WTC11 (cell line): ENCODE results near the gene EID2. TPM values are rescaled to one million over a fixed set of nuclear protein-coding genes. Genes with fewer than 3 reads are reported as not detected.
A peak's percentile ranks its signal among the peaks of the same experiment; 100 is the strongest.

Source experiments
- ATAC-seq: fragments of 200-7000 bp; cut with Tn5 transposase; 2 replicates; pipeline ENCODE4 v1.10.0; 2021; ENCODE audit warnings: mild to moderate bottlenecking, moderate library complexity
- CTCF ChIA-PET: fragments of 300-600 bp; sonication (Branson Sonifier 250); formaldehyde crosslinking; loops from one replicate; lab custom pipeline; 2021; ENCODE audit warnings: antibody characterized with exemption; lab: Charles Lee
- POLR2A ChIA-PET: fragments of 350-600 bp; sonication (Branson Sonifier 250); formaldehyde crosslinking; loops from one replicate; lab custom pipeline; 2021; ENCODE audit warnings: antibody characterized with exemption; lab: Charles Lee
- DNase-seq: peaks from one replicate; pipeline ENCODE4 v3.0.0; 2021; ENCODE audit warnings: low spot score
- H3K27ac Mint-ChIP-seq: 2 replicates; pipeline ENCODE4 v1.8.0; 2021; ENCODE audit warnings: mixed read lengths
- H3K27me3 Mint-ChIP-seq: 2 replicates; pipeline ENCODE4 v1.8.0; 2021; ENCODE audit warnings: low read depth, mild to moderate bottlenecking, moderate library complexity, mixed read lengths
- H3K36me3 Mint-ChIP-seq: 2 replicates; pipeline ENCODE4 v1.8.0; 2021; ENCODE audit warnings: mixed read lengths
- H3K4me1 Mint-ChIP-seq: 2 replicates; pipeline ENCODE4 v1.8.0; 2022; ENCODE audit warnings: mixed read lengths
- H3K4me3 Mint-ChIP-seq: 2 replicates; pipeline ENCODE4 v1.8.0; 2021; ENCODE audit warnings: mild to moderate bottlenecking, moderate library complexity, mixed read lengths
- H3K9me3 Mint-ChIP-seq: 2 replicates; pipeline ENCODE4 v1.8.0; 2021; ENCODE audit warnings: mixed read lengths
- ATF1 ChIP-seq: sonication (generic); formaldehyde crosslinking; IDR thresholded peaks from 2 replicates; pipeline ENCODE4 v1.8.1; 2023; ENCODE audit warnings: mild to moderate bottlenecking, moderate library complexity, missing genetic modification reagents
- CBFB ChIP-seq: sonication (generic); formaldehyde crosslinking; IDR thresholded peaks from 2 replicates; pipeline ENCODE4 v1.8.1; 2022; ENCODE audit warnings: mild to moderate bottlenecking, low read depth, missing genetic modification reagents
- CREB1 ChIP-seq: sonication (generic); formaldehyde crosslinking; IDR thresholded peaks from 2 replicates; pipeline ENCODE4 v1.8.0; 2023; ENCODE audit warnings: mild to moderate bottlenecking, missing genetic modification reagents
- ESRRA ChIP-seq: sonication (generic); formaldehyde crosslinking; IDR thresholded peaks from 2 replicates; pipeline ENCODE4 v1.8.1; 2022; ENCODE audit warnings: mild to moderate bottlenecking, missing genetic modification reagents, borderline replicate concordance
- FOXP1 ChIP-seq: sonication (generic); formaldehyde crosslinking; IDR thresholded peaks from 2 replicates; pipeline ENCODE4 v1.8.0; 2022; ENCODE audit warnings: missing genetic modification reagents, mild to moderate bottlenecking, moderate library complexity, borderline replicate concordance
- IRF2 ChIP-seq: sonication (generic); formaldehyde crosslinking; IDR thresholded peaks from 2 replicates; pipeline ENCODE4 v1.8.0; 2022; ENCODE audit warnings: low read depth, missing genetic modification reagents, borderline replicate concordance
- NFATC4 ChIP-seq: fragments of 250-450 bp; sonication (Bioruptor Pico); IDR thresholded peaks from 2 replicates; pipeline ENCODE4 v1.9.0; 2021; ENCODE audit warnings: mild to moderate bottlenecking
- NR2C2 ChIP-seq: sonication (generic); formaldehyde crosslinking; IDR thresholded peaks from 2 replicates; pipeline ENCODE4 v1.8.0; 2022; ENCODE audit warnings: mild to moderate bottlenecking, missing genetic modification reagents
- OVOL2 ChIP-seq: fragments of 250-450 bp; sonication (Bioruptor Pico); IDR thresholded peaks from 2 replicates; pipeline ENCODE4 v1.9.0; 2021; ENCODE audit warnings: mild to moderate bottlenecking, borderline replicate concordance
- RELA ChIP-seq: sonication (generic); formaldehyde crosslinking; IDR thresholded peaks from 2 replicates; pipeline ENCODE4 v1.8.1; 2022; ENCODE audit warnings: missing genetic modification reagents, mild to moderate bottlenecking, borderline replicate concordance
- ZNF121 ChIP-seq: sonication (generic); formaldehyde crosslinking; IDR thresholded peaks from 2 replicates; pipeline ENCODE4 v1.8.0; 2023; ENCODE audit warnings: missing genetic modification reagents
- ZNF219 ChIP-seq: sonication (generic); formaldehyde crosslinking; IDR thresholded peaks from 2 replicates; pipeline ENCODE4 v1.8.0; 2023; ENCODE audit warnings: missing genetic modification reagents, mild to moderate bottlenecking, borderline replicate concordance
- ZNF263 ChIP-seq: sonication (generic); formaldehyde crosslinking; IDR thresholded peaks from 2 replicates; pipeline ENCODE4 v1.8.1; 2022; ENCODE audit warnings: low read depth, mild to moderate bottlenecking, moderate library complexity, missing genetic modification reagents
- ZNF317 ChIP-seq: sonication (generic); formaldehyde crosslinking; IDR thresholded peaks from 2 replicates; pipeline ENCODE4 v1.8.1; 2023; ENCODE audit warnings: low read depth, mild to moderate bottlenecking, moderate library complexity, missing genetic modification reagents, borderline replicate concordance
- total RNA-seq: library from RNA; stranded (reverse); gene quantifications from 3 replicates; pipeline ENCODE4 v1.2.3, GENCODE V29; 2021
- TF ChIP-seq, protein P1 (sequence below): fragments of 250-450 bp; sonication (Bioruptor Pico); IDR thresholded peaks from 2 replicates; pipeline ENCODE4 v1.9.0; 2021; ENCODE audit warnings: mild to moderate bottlenecking, borderline replicate concordance
- TF ChIP-seq, protein P2 (sequence below): fragments of 250-450 bp; sonication (Bioruptor Pico); IDR thresholded peaks from 2 replicates; pipeline ENCODE4 v1.9.0; 2021; ENCODE audit warnings: mild to moderate bottlenecking
- TF ChIP-seq, protein P3 (sequence below): sonication (generic); formaldehyde crosslinking; IDR thresholded peaks from 2 replicates; pipeline ENCODE4 v1.8.1; 2022; ENCODE audit warnings: mild to moderate bottlenecking, missing genetic modification reagents, moderate library complexity, borderline replicate concordance
- TF ChIP-seq, protein P4 (sequence below): sonication (generic); formaldehyde crosslinking; conservative IDR thresholded peaks from 2 replicates; pipeline ENCODE4 v1.8.1; 2022; ENCODE audit warnings: mild to moderate bottlenecking, missing genetic modification reagents
- TF ChIP-seq, protein P5 (sequence below): sonication (generic); formaldehyde crosslinking; IDR thresholded peaks from 2 replicates; pipeline ENCODE4 v1.8.1; 2022; ENCODE audit warnings: mild to moderate bottlenecking, moderate library complexity, missing genetic modification reagents
- TF ChIP-seq, protein P6 (sequence below): sonication (generic); formaldehyde crosslinking; IDR thresholded peaks from 2 replicates; pipeline ENCODE4 v1.8.0; 2022; ENCODE audit warnings: missing genetic modification reagents

The EID2 gene
- total RNA-seq, 1 experiment from 2014 or later = 21.5 TPM

DNA sequence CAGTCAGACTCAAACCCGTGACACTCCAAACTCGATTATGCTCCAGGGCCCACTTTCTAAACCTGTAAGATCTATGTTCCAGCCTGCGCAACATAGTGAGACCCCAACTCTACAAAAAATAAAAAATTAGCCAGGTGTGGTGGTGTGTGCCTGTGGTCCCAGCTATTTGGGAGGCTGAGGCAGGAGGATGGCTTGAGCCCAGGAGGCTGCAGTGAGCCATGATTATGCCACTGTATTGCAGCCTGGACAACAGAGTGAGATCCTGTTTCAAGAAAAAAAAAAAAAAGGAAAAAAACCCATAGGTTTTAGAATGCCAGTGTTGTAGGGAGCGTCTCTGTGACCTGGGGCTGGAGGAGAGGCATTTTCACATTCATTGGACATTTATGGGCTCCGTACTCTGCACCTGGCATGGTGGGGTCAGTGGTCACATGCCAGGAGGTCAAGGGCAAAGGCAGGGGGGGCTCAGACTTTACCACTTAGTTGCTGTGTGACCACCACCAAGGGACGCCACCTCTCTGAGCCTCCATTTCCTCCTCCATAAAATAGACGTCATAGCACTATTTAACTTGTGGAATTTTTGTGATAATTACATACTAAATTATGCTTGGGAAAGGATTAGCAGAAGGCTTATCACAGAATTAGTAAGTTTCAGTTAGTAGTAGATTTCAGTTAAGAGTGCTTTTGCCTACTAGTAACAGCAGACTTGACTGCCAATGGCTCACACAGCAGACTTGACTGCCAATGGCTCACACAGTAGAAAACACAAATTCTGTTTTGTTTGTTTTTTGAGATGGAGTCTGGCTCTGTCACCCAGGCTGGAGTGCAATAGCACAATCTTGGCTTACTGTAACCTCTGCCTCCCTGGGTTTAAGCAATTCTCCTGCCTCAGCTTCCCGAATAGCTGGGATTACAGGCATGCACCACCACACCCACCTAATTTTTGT lies 19.1 kb downstream of the EID2 start (continued):
- no peak for TF ChIP-seq ZNF219 (CRISPR knock-in tag)
- TF ChIP-seq CREB1 (CRISPR knock-in tag) = no peak
- no peak for TF ChIP-seq ZNF121 (CRISPR knock-in tag)
- TF ChIP-seq ATF1 (CRISPR knock-in tag) = no peak
- TF ChIP-seq ZNF317 (CRISPR knock-in tag) = no peak
- TF ChIP-seq, protein P1, sequence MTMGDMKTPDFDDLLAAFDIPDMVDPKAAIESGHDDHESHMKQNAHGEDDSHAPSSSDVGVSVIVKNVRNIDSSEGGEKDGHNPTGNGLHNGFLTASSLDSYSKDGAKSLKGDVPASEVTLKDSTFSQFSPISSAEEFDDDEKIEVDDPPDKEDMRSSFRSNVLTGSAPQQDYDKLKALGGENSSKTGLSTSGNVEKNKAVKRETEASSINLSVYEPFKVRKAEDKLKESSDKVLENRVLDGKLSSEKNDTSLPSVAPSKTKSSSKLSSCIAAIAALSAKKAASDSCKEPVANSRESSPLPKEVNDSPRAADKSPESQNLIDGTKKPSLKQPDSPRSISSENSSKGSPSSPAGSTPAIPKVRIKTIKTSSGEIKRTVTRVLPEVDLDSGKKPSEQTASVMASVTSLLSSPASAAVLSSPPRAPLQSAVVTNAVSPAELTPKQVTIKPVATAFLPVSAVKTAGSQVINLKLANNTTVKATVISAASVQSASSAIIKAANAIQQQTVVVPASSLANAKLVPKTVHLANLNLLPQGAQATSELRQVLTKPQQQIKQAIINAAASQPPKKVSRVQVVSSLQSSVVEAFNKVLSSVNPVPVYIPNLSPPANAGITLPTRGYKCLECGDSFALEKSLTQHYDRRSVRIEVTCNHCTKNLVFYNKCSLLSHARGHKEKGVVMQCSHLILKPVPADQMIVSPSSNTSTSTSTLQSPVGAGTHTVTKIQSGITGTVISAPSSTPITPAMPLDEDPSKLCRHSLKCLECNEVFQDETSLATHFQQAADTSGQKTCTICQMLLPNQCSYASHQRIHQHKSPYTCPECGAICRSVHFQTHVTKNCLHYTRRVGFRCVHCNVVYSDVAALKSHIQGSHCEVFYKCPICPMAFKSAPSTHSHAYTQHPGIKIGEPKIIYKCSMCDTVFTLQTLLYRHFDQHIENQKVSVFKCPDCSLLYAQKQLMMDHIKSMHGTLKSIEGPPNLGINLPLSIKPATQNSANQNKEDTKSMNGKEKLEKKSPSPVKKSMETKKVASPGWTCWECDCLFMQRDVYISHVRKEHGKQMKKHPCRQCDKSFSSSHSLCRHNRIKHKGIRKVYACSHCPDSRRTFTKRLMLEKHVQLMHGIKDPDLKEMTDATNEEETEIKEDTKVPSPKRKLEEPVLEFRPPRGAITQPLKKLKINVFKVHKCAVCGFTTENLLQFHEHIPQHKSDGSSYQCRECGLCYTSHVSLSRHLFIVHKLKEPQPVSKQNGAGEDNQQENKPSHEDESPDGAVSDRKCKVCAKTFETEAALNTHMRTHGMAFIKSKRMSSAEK (CRISPR knock-in tag) = no peak
- TF ChIP-seq FOXP1 = no peak
- TF ChIP-seq IRF2 = no peak
- TF ChIP-seq ZNF263 = no peak
- TF ChIP-seq, all 79 proteins: peak for 0

DNA sequence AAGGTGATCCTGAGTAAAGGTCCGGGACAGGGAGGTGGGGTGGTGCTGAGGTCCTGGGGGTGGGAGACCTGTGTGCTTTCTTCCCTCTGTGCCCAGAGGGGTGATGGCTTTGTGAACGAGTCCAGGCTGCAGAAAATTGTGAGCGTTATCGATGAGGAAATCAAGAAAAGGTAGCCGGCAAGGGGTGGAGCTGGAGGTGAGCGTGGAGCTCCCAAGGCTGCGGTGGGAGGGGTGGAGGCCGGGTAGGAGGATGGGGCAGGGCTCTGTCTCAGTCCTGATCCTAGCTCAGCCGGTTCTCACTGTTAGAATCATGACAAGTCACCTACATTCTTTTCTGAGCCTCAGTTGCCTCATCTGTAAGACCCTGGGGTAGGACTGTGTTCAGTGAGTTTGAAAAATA lies 21.0 kb downstream of the EID2 start:
- H3K27ac Mint-ChIP-seq = peak overlapping the region; percentile 67; the same call in 1 of the 2 replicates
- TF ChIP-seq NR2C2 (CRISPR knock-in tag) (no peak), RELA (CRISPR knock-in tag) (no peak), OVOL2 (CRISPR knock-in tag) (no peak), ESRRA (CRISPR knock-in tag) (no peak), CBFB (CRISPR knock-in tag) (no peak), NFATC4 (no peak)
- TF ChIP-seq, protein P2, sequence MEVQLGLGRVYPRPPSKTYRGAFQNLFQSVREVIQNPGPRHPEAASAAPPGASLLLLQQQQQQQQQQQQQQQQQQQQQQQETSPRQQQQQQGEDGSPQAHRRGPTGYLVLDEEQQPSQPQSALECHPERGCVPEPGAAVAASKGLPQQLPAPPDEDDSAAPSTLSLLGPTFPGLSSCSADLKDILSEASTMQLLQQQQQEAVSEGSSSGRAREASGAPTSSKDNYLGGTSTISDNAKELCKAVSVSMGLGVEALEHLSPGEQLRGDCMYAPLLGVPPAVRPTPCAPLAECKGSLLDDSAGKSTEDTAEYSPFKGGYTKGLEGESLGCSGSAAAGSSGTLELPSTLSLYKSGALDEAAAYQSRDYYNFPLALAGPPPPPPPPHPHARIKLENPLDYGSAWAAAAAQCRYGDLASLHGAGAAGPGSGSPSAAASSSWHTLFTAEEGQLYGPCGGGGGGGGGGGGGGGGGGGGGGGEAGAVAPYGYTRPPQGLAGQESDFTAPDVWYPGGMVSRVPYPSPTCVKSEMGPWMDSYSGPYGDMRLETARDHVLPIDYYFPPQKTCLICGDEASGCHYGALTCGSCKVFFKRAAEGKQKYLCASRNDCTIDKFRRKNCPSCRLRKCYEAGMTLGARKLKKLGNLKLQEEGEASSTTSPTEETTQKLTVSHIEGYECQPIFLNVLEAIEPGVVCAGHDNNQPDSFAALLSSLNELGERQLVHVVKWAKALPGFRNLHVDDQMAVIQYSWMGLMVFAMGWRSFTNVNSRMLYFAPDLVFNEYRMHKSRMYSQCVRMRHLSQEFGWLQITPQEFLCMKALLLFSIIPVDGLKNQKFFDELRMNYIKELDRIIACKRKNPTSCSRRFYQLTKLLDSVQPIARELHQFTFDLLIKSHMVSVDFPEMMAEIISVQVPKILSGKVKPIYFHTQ (CRISPR knock-in tag) = no peak
- TF ChIP-seq, protein P3, sequence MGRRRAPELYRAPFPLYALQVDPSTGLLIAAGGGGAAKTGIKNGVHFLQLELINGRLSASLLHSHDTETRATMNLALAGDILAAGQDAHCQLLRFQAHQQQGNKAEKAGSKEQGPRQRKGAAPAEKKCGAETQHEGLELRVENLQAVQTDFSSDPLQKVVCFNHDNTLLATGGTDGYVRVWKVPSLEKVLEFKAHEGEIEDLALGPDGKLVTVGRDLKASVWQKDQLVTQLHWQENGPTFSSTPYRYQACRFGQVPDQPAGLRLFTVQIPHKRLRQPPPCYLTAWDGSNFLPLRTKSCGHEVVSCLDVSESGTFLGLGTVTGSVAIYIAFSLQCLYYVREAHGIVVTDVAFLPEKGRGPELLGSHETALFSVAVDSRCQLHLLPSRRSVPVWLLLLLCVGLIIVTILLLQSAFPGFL (CRISPR knock-in tag) = no peak
- TF ChIP-seq, protein P4, sequence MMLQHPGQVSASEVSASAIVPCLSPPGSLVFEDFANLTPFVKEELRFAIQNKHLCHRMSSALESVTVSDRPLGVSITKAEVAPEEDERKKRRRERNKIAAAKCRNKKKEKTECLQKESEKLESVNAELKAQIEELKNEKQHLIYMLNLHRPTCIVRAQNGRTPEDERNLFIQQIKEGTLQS (CRISPR knock-in tag) = no peak
- TF ChIP-seq, protein P5, sequence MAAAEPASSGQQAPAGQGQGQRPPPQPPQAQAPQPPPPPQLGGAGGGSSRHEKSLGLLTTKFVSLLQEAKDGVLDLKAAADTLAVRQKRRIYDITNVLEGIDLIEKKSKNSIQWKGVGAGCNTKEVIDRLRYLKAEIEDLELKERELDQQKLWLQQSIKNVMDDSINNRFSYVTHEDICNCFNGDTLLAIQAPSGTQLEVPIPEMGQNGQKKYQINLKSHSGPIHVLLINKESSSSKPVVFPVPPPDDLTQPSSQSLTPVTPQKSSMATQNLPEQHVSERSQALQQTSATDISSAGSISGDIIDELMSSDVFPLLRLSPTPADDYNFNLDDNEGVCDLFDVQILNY (CRISPR knock-in tag) = no peak
- TF ChIP-seq, protein P6, sequence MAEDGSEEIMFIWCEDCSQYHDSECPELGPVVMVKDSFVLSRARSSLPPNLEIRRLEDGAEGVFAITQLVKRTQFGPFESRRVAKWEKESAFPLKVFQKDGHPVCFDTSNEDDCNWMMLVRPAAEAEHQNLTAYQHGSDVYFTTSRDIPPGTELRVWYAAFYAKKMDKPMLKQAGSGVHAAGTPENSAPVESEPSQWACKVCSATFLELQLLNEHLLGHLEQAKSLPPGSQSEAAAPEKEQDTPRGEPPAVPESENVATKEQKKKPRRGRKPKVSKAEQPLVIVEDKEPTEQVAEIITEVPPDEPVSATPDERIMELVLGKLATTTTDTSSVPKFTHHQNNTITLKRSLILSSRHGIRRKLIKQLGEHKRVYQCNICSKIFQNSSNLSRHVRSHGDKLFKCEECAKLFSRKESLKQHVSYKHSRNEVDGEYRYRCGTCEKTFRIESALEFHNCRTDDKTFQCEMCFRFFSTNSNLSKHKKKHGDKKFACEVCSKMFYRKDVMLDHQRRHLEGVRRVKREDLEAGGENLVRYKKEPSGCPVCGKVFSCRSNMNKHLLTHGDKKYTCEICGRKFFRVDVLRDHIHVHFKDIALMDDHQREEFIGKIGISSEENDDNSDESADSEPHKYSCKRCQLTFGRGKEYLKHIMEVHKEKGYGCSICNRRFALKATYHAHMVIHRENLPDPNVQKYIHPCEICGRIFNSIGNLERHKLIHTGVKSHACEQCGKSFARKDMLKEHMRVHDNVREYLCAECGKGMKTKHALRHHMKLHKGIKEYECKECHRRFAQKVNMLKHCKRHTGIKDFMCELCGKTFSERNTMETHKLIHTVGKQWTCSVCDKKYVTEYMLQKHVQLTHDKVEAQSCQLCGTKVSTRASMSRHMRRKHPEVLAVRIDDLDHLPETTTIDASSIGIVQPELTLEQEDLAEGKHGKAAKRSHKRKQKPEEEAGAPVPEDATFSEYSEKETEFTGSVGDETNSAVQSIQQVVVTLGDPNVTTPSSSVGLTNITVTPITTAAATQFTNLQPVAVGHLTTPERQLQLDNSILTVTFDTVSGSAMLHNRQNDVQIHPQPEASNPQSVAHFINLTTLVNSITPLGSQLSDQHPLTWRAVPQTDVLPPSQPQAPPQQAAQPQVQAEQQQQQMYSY (CRISPR knock-in tag) = no peak
- TF ChIP-seq, all 79 proteins: peak for 0
- H3K4me1 Mint-ChIP-seq = peaks cover 27% of the 10 kb centered on the region
- peaks cover 12% of the 10 kb centered on the region for H3K36me3 Mint-ChIP-seq
- ATAC-seq = no peak
- DNase-seq = no peak
- H3K27me3 Mint-ChIP-seq = peaks cover 9% of the 10 kb centered on the region
- ChIA-PET POLR2A (interaction anchor here (0.6 to 1.3 kb wide), 2 partner anchors 20 to 316 kb away, joined by 4 to 6 read pairs; no protein-coding TSS in a partner anchor), CTCF (interaction anchor here (0.8 to 3.3 kb wide), 10 partner anchors 13 to 78 kb away, joined by 3 to 24 read pairs (median 4); partner anchors contain the start of genes EID2B and TIMM50)
- peak overlapping the region; percentile 63 for H3K4me3 Mint-ChIP-seq
- H3K9me3 Mint-ChIP-seq = no peaks in the 10 kb centered on the region; the same call in 1 of the 2 replicates
